ENCODE data around the gene NATD1.
"Not testable (repeated sequence)": the region's sequence is repeated elsewhere in the genome, so short reads cannot be mapped to it uniquely, and the experiment has no call there.

The NATD1 gene

GRCh38 chr17:21246698-21247097, 6.5 kb downstream of the NATD1 start:
- no peak for DNase-seq (ENCODE audit: low spot score)

GRCh38 chr17:21245639-21246084, 7.5 kb downstream of the NATD1 start:
- DNase-seq (ENCODE audit: low spot score): no peak

GRCh38 chr17:21243516-21244303, 9.5 kb downstream of the NATD1 start:
- DNase-seq (ENCODE audit: low spot score): no peak

GRCh38 chr17:21242780-21243515, 10.3 kb downstream of the NATD1 start:
- no peak for DNase-seq (ENCODE audit: low spot score)

GRCh38 chr17:21242026-21242697, 11.0 kb downstream of the NATD1 start:
- DNase-seq (ENCODE audit: low spot score): peak; percentile 40

GRCh38 chr17:21241564-21241963, 11.6 kb downstream of the NATD1 start:
- DNase-seq (ENCODE audit: low spot score): no peak

GRCh38 chr17:21240369-21241055, 12.7 kb downstream of the NATD1 start:
- DNase-seq (ENCODE audit: low spot score): no peak

- peak; percentile 78 for DNase-seq (ENCODE audit: low spot score)
Observed at GRCh38 chr17:21239680-21240368, 13.4 kb downstream of the NATD1 start.

- DNase-seq (ENCODE audit: low spot score): no peak
Observed at GRCh38 chr17:21235921-21236320, 17.3 kb downstream of the NATD1 start.

- no peak for DNase-seq (ENCODE audit: low spot score)
Observed at GRCh38 chr17:21233581-21234347, 19.4 kb downstream of the NATD1 start.

- DNase-seq (ENCODE audit: low spot score): no peak
Observed at GRCh38 chr17:21232033-21232749, 21.0 kb downstream of the NATD1 start.

- no peak for DNase-seq (ENCODE audit: low spot score)
Observed at GRCh38 chr17:21231533-21231932, 21.7 kb downstream of the NATD1 start.

- no peak for DNase-seq (ENCODE audit: low spot score)
Observed at GRCh38 chr17:21228845-21229244, 24.4 kb downstream of the NATD1 start.

GRCh38 chr17:21228111-21228510, 25.1 kb downstream of the NATD1 start:
- no peak for DNase-seq (ENCODE audit: low spot score)

- not testable (repeated sequence) for DNase-seq (ENCODE audit: low spot score)
Observed at GRCh38 chr17:21227277-21227676, 25.9 kb downstream of the NATD1 start.

- DNase-seq (ENCODE audit: low spot score): no peak
Observed at GRCh38 chr17:21223086-21223485, 30.1 kb downstream of the NATD1 start.

- DNase-seq (ENCODE audit: low spot score): no peak
Observed at GRCh38 chr17:21218831-21219380, 34.3 kb downstream of the NATD1 start.

- peak; percentile 53 for DNase-seq (ENCODE audit: low spot score)
Observed at GRCh38 chr17:21218101-21218500, 35.1 kb downstream of the NATD1 start.

- no peak for DNase-seq (ENCODE audit: low spot score)
Observed at GRCh38 chr17:21217346-21217745, 35.9 kb downstream of the NATD1 start.

GRCh38 chr17:21215935-21216334, 37.3 kb downstream of the NATD1 start:
- no peak for DNase-seq (ENCODE audit: low spot score)
